GM18951 (cell line): ENCODE data around the gene HPF1.
"Not testable (repeated sequence)": the region's sequence is repeated elsewhere in the genome, so short reads cannot be mapped to it uniquely, and the experiment has no call there.

ENCODE experiments used
- POLR2A ChIP-seq: IDR thresholded peaks from 4 replicates; pipeline ENCODE4 v1.6.1; 2011; ENCODE audit warnings: mild to moderate bottlenecking; ENCODE audit not compliant: insufficient read length, insufficient read depth; ENCODE audit errors: extremely low read depth
- in situ Hi-C: fragments of 300-500 bp; cut with MboI; formaldehyde crosslinking; loops from one replicate; pipeline ENCODE4 v1.12.0; 2022; ENCODE audit warnings: low sequenced_read_pairs, mixed read lengths, inconsistent platforms; ENCODE audit not compliant: unreplicated experiment

HPF1 gene

GRCh38 chr4:169766741-169767140, 9.0 kb upstream of the HPF1 start:
- TF ChIP-seq POLR2A, result no peak
- in situ Hi-C loops, result no loop called here

GRCh38 chr4:169765835-169766234, 8.1 kb upstream of the HPF1 start:
- in situ Hi-C loops, result no loop called here
- no peak for TF ChIP-seq POLR2A

GRCh38 chr4:169761846-169762245, 4.1 kb upstream of the HPF1 start:
- in situ Hi-C loops, result no loop called here
- TF ChIP-seq POLR2A, result no peak

GRCh38 chr4:169758401-169758962, 738 bp upstream of the HPF1 start:
- in situ Hi-C loops, result no loop called here
- TF ChIP-seq POLR2A, result no peak

- no peak for TF ChIP-seq POLR2A
- in situ Hi-C loops, result no loop called here
Observed at GRCh38 chr4:169756971-169757574, 671 bp downstream of the HPF1 start.

- no peak for TF ChIP-seq POLR2A
- in situ Hi-C loops, result no loop called here
Observed at GRCh38 chr4:169745291-169745690, 12.5 kb downstream of the HPF1 start.

- no peak for TF ChIP-seq POLR2A
- in situ Hi-C loops, result no loop called here
Observed at GRCh38 chr4:169744601-169745000, 13.1 kb downstream of the HPF1 start.

- in situ Hi-C loops, result no loop called here
- no peak for TF ChIP-seq POLR2A
Observed at GRCh38 chr4:169741569-169741968, 16.2 kb downstream of the HPF1 start.

GRCh38 chr4:169738604-169739003, 19.1 kb downstream of the HPF1 start:
- in situ Hi-C loops, result not testable (repeated sequence)

- no peak for TF ChIP-seq POLR2A
- in situ Hi-C loops, result no loop called here
Observed at GRCh38 chr4:169730564-169730963, 27.2 kb downstream of the HPF1 start.

- no peak for TF ChIP-seq POLR2A
- in situ Hi-C loops, result no loop called here
Observed at GRCh38 chr4:169727616-169728015, 30.1 kb downstream of the HPF1 start.

GRCh38 chr4:169724260-169724659, 33.5 kb downstream of the HPF1 start:
- in situ Hi-C loops, result no loop called here
- no peak for TF ChIP-seq POLR2A

GRCh38 chr4:169723207-169723965, 34.4 kb downstream of the HPF1 start:
- no peak for TF ChIP-seq POLR2A
- in situ Hi-C loops, result no loop called here

- in situ Hi-C loops, result no loop called here
- TF ChIP-seq POLR2A, result no peak
Observed at GRCh38 chr4:169720529-169720928, 37.2 kb downstream of the HPF1 start.
